ENCODE measurements around the gene USP21.

USP21 gene

GRCh38 chr1:161177112-161177935 is 18.0 kb downstream of the USP21 start, which contains the start of gene B4GALT3:
Gene B4GALT3 (minus strand): TSS chr1:161177507. CDS start chr1:161176060, 1,447 bp downstream.
- peak within 1 kb of the TSS; percentile 84 for H3K27ac ChIP-seq
- peak; percentile 52; the same call in 1 of the 2 replicates for TF ChIP-seq ZFX (IDR thresholded peaks at IDR 0.05)
- no peak for TF ChIP-seq CTCF (conservative IDR thresholded peaks at IDR 0.05)

GRCh38 chr1:161177936-161178244 is 18.6 kb downstream of the USP21 start:
- H3K27ac ChIP-seq = peak overlapping the region; percentile 84
- TF ChIP-seq ZFX (IDR thresholded peaks at IDR 0.05) (no peak), CTCF (conservative IDR thresholded peaks at IDR 0.05) (no peak)

- TF ChIP-seq ZFX (IDR thresholded peaks at IDR 0.05) = no peak
- TF ChIP-seq CTCF (conservative IDR thresholded peaks at IDR 0.05) = no peak
- no peak overlapping the region; the same call in 1 of the 2 replicates for H3K27ac ChIP-seq
These were observed 20.4 kb downstream of the USP21 start for GRCh38 chr1:161179698-161180097.

GRCh38 chr1:161180639-161181038 is 21.3 kb downstream of the USP21 start:
- H3K27ac ChIP-seq = no peak overlapping the region
- TF ChIP-seq ZFX (IDR thresholded peaks at IDR 0.05) (no peak), CTCF (conservative IDR thresholded peaks at IDR 0.05) (peak; percentile 36)

GRCh38 chr1:161182214-161182613 is 22.9 kb downstream of the USP21 start:
- TF ChIP-seq CTCF (conservative IDR thresholded peaks at IDR 0.05) = no peak
- TF ChIP-seq ZFX (IDR thresholded peaks at IDR 0.05) = no peak
- no peak overlapping the region for H3K27ac ChIP-seq

GRCh38 chr1:161185282-161185682 is 26.0 kb downstream of the USP21 start:
- TF ChIP-seq CTCF (conservative IDR thresholded peaks at IDR 0.05) (no peak), ZFX (IDR thresholded peaks at IDR 0.05) (no peak)
- no peak overlapping the region for H3K27ac ChIP-seq

GRCh38 chr1:161185732-161186311 is 26.5 kb downstream of the USP21 start:
- H3K27ac ChIP-seq = no peak overlapping the region
- TF ChIP-seq ZFX (IDR thresholded peaks at IDR 0.05) = no peak
- TF ChIP-seq CTCF (conservative IDR thresholded peaks at IDR 0.05) = no peak

All from C4-2B (cell line).